ENCODE results near the gene VWC2L. TPM values are rescaled to one million over a fixed set of nuclear protein-coding genes. Genes with fewer than 3 reads are reported as not detected.

Gene VWC2L
- total and polyA plus RNA-seq, 4 donors, result not detected

DNA sequence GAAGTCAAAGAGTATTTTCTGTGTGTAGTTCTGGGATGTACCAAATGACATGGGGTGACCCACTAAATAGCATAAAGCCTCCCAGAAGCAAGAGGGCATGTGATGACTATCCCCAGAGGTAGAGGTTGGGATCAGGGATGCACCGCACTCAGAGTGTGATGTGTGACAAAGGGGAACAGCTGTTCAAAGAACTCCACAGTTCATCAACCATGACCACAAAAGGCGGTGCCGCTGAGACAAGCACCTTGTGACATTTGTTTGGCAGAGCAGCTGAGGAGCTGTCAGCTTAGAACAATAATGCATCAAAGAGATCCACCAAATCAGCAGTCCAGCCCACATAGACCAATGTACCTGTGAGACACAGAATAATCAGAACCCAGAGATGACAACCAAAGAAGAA is 81.3 kb downstream of the VWC2L start:
- Histone ChIP-seq H3K4me3 (ENCODE audit: low read depth in 1 of 3, low read length in 3 of 3) (no peak overlapping the region), H3K4me1 (ENCODE audit: control insufficient read depth in 4 of 4, insufficient read depth in 4 of 4, low read length in 3 of 4) (no peaks in the 10 kb centered on the region), H3K27ac (ENCODE audit: low read depth in 1 of 2, low read length in 2 of 2) (no peak overlapping the region), H3K36me3 (ENCODE audit: control insufficient read depth in 4 of 4, insufficient read depth in 3 of 4, low read depth in 1 of 4, low read length in 3 of 4) (no peaks in the 10 kb centered on the region), H3K9me3 (ENCODE audit: control insufficient read depth in 4 of 4, low read length in 3 of 4) (peaks cover 0 to 5% (median 1%) of the 10 kb centered on the region in 4 donors), H3K27me3 (ENCODE audit: control insufficient read depth in 4 of 4, insufficient read depth in 4 of 4, low read length in 3 of 4) (peaks cover 0 to 4% (median 0%) of the 10 kb centered on the region in 4 donors), H3K9ac (ENCODE audit: low read depth in 1 of 2, low read length in 2 of 2) (no peak overlapping the region)
- no peak for DNase-seq (ENCODE audit: low spot score)
- TF ChIP-seq SP1 (IDR thresholded peaks at IDR 0.05), result no peak
- no peak for TF ChIP-seq YY1 (IDR thresholded peaks at IDR 0.05)
- TF ChIP-seq FOXA1 (IDR thresholded peaks at IDR 0.05), result no peak
- no peak for TF ChIP-seq RXRA (IDR thresholded peaks at IDR 0.05)
- TF ChIP-seq, protein P1, sequence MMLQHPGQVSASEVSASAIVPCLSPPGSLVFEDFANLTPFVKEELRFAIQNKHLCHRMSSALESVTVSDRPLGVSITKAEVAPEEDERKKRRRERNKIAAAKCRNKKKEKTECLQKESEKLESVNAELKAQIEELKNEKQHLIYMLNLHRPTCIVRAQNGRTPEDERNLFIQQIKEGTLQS (IDR thresholded peaks at IDR 0.05), result no peak
- TF ChIP-seq, protein P2, sequence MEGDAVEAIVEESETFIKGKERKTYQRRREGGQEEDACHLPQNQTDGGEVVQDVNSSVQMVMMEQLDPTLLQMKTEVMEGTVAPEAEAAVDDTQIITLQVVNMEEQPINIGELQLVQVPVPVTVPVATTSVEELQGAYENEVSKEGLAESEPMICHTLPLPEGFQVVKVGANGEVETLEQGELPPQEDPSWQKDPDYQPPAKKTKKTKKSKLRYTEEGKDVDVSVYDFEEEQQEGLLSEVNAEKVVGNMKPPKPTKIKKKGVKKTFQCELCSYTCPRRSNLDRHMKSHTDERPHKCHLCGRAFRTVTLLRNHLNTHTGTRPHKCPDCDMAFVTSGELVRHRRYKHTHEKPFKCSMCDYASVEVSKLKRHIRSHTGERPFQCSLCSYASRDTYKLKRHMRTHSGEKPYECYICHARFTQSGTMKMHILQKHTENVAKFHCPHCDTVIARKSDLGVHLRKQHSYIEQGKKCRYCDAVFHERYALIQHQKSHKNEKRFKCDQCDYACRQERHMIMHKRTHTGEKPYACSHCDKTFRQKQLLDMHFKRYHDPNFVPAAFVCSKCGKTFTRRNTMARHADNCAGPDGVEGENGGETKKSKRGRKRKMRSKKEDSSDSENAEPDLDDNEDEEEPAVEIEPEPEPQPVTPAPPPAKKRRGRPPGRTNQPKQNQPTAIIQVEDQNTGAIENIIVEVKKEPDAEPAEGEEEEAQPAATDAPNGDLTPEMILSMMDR (IDR thresholded peaks at IDR 0.05; ENCODE audit: low read depth, low read length, missing input control), result no peak
- TF ChIP-seq JUND (IDR thresholded peaks at IDR 0.05), result no peak
- TF ChIP-seq, protein P3, sequence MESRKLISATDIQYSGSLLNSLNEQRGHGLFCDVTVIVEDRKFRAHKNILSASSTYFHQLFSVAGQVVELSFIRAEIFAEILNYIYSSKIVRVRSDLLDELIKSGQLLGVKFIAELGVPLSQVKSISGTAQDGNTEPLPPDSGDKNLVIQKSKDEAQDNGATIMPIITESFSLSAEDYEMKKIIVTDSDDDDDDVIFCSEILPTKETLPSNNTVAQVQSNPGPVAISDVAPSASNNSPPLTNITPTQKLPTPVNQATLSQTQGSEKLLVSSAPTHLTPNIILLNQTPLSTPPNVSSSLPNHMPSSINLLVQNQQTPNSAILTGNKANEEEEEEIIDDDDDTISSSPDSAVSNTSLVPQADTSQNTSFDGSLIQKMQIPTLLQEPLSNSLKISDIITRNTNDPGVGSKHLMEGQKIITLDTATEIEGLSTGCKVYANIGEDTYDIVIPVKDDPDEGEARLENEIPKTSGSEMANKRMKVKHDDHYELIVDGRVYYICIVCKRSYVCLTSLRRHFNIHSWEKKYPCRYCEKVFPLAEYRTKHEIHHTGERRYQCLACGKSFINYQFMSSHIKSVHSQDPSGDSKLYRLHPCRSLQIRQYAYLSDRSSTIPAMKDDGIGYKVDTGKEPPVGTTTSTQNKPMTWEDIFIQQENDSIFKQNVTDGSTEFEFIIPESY (IDR thresholded peaks at IDR 0.05), result no peak
- no peak for TF ChIP-seq TAF1 (conservative IDR thresholded peaks at IDR 0.05)
- TF ChIP-seq HNF4G (IDR thresholded peaks at IDR 0.05), result no peak
- no peak for TF ChIP-seq NR2F2 (IDR thresholded peaks at IDR 0.05)
- no peak for TF ChIP-seq EGR1 (IDR thresholded peaks at IDR 0.05; ENCODE audit: low read depth in 2 of 2)
- no peak for TF ChIP-seq HNF4A (conservative IDR thresholded peaks at IDR 0.05)
- TF ChIP-seq RAD21 (IDR thresholded peaks at IDR 0.05), result no peak
- TF ChIP-seq, protein P4, sequence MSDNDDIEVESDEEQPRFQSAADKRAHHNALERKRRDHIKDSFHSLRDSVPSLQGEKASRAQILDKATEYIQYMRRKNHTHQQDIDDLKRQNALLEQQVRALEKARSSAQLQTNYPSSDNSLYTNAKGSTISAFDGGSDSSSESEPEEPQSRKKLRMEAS (IDR thresholded peaks at IDR 0.05), result no peak
- no peak for TF ChIP-seq FOXA2 (IDR thresholded peaks at IDR 0.05)
- TF ChIP-seq, protein P5, sequence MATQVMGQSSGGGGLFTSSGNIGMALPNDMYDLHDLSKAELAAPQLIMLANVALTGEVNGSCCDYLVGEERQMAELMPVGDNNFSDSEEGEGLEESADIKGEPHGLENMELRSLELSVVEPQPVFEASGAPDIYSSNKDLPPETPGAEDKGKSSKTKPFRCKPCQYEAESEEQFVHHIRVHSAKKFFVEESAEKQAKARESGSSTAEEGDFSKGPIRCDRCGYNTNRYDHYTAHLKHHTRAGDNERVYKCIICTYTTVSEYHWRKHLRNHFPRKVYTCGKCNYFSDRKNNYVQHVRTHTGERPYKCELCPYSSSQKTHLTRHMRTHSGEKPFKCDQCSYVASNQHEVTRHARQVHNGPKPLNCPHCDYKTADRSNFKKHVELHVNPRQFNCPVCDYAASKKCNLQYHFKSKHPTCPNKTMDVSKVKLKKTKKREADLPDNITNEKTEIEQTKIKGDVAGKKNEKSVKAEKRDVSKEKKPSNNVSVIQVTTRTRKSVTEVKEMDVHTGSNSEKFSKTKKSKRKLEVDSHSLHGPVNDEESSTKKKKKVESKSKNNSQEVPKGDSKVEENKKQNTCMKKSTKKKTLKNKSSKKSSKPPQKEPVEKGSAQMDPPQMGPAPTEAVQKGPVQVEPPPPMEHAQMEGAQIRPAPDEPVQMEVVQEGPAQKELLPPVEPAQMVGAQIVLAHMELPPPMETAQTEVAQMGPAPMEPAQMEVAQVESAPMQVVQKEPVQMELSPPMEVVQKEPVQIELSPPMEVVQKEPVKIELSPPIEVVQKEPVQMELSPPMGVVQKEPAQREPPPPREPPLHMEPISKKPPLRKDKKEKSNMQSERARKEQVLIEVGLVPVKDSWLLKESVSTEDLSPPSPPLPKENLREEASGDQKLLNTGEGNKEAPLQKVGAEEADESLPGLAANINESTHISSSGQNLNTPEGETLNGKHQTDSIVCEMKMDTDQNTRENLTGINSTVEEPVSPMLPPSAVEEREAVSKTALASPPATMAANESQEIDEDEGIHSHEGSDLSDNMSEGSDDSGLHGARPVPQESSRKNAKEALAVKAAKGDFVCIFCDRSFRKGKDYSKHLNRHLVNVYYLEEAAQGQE (IDR thresholded peaks at IDR 0.05), result no peak
- no peak for TF ChIP-seq GABPA (IDR thresholded peaks at IDR 0.05 in 1 of 2, conservative IDR thresholded peaks at IDR 0.05 in 1 of 2)
- WGBS, result 92% methylated on average over 3 of the region's 3 CpGs
